Measurements from ENCODE around the gene VAPA. TPM values are rescaled to one million over a fixed set of nuclear protein-coding genes. Genes with fewer than 3 reads are reported as not detected.

VAPA gene
- total RNA-seq, 2 experiments from 2014 or later = 162 to 177 TPM

DNA sequence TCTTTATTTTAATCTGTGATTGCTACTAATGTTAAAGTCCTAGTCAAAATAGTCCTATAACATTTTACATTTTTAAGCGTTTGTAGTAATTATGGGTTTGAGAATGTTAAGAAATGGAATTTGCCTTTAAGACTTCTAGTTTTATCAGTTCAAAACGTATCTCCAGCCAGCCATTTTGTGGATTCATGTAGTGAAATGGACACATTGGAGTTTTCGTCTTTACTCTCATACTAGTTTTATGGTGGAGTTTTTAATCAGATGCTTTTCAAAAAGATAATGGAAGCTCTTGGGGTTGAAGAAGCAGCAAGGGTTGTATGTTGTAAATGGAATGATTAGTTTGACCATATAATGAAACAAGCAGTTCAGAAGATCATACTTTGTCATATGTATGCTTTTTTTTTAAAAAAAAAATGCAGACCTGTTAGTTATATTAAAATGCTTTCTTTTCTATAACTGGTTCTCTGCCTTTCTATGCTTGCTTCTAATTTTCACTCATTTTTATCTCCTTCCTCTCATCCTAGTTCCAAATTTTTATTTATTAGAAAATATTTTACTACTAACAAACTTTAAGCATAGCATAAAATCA, 16.6 kb downstream of the VAPA start:
- POLR2A ChIA-PET = no interaction called here

DNA sequence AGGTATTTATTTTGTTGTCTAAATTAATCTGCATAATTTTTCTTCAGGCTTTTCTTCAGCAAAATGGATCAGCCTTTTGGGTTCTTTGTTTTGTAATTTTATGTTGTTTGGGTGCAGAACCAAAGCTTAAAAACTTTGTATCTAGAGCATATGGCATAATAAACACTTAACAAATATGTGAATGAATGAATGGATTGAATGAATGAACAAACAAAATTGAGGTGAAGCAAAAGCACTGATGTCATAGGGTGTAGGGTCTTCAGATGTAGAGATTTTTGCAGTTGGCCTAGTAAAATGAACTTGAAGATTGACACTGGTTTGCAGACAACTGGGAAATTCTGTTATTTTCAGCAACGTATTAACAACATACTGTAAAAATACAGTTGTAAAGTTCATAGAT, 17.3 kb downstream of the VAPA start:
- ATAC-seq (ENCODE audit: poor library complexity) (no peak), DNase-seq (no peak)
- intact Hi-C loops (cut with DNase I, micrococcal nuclease) = no loop called here
- Mint-ChIP-seq H3K36me3 (ENCODE audit: low read depth) (peaks cover 48% of the 10 kb centered on the region), H3K27me3 (no peaks in the 10 kb centered on the region), H3K4me1 (ENCODE audit: low read depth) (peaks cover 64% of the 10 kb centered on the region), H3K4me3 (no peak overlapping the region), H3K27ac (no peak overlapping the region), H3K9me3 (no peaks in the 10 kb centered on the region)
- ChIA-PET CTCF (no interaction called here), POLR2A (no interaction called here)
- no peaks in the 10 kb centered on the region for H3K27me3 ChIP-seq (ENCODE audit: control insufficient read depth in 1 of 2, insufficient read depth in 2 of 2, low read length in 2 of 2)
- no peaks in the 10 kb centered on the region for H3K9me3 ChIP-seq (ENCODE audit: control insufficient read depth in 1 of 2, insufficient read depth in 1 of 2, low read length in 2 of 2)
- no peak overlapping the region for H3K4me3 ChIP-seq (ENCODE audit: low read length)
- H3K4me1 ChIP-seq (ENCODE audit: insufficient read depth, low read length) = peaks cover 5% of the 10 kb centered on the region
- TF ChIP-seq, protein P1, sequence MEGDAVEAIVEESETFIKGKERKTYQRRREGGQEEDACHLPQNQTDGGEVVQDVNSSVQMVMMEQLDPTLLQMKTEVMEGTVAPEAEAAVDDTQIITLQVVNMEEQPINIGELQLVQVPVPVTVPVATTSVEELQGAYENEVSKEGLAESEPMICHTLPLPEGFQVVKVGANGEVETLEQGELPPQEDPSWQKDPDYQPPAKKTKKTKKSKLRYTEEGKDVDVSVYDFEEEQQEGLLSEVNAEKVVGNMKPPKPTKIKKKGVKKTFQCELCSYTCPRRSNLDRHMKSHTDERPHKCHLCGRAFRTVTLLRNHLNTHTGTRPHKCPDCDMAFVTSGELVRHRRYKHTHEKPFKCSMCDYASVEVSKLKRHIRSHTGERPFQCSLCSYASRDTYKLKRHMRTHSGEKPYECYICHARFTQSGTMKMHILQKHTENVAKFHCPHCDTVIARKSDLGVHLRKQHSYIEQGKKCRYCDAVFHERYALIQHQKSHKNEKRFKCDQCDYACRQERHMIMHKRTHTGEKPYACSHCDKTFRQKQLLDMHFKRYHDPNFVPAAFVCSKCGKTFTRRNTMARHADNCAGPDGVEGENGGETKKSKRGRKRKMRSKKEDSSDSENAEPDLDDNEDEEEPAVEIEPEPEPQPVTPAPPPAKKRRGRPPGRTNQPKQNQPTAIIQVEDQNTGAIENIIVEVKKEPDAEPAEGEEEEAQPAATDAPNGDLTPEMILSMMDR (IDR thresholded peaks at IDR 0.05) = no peak
- peaks cover 24% of the 10 kb centered on the region for H3K36me3 ChIP-seq (ENCODE audit: insufficient read depth, low read length)
- H3K27ac ChIP-seq (ENCODE audit: low read depth in 1 of 2, low read length in 2 of 2) = no peak overlapping the region

More for the DNA sequence above, 16.6 kb downstream of the VAPA start:
- Mint-ChIP-seq H3K4me1 (ENCODE audit: low read depth) (peaks cover 71% of the 10 kb centered on the region), H3K36me3 (ENCODE audit: low read depth) (peaks cover 40% of the 10 kb centered on the region), H3K27me3 (no peaks in the 10 kb centered on the region), H3K27ac (no peak overlapping the region), H3K9me3 (no peaks in the 10 kb centered on the region), H3K4me3 (no peak overlapping the region)
- TF ChIP-seq, protein P1 (IDR thresholded peaks at IDR 0.05) = no peak
- peaks cover 5% of the 10 kb centered on the region for H3K4me1 ChIP-seq (ENCODE audit: insufficient read depth, low read length)
- peaks cover 24% of the 10 kb centered on the region for H3K36me3 ChIP-seq (ENCODE audit: insufficient read depth, low read length)
- no peaks in the 10 kb centered on the region for H3K9me3 ChIP-seq (ENCODE audit: control insufficient read depth in 1 of 2, insufficient read depth in 1 of 2, low read length in 2 of 2)
- no peak overlapping the region for H3K27ac ChIP-seq (ENCODE audit: low read depth in 1 of 2, low read length in 2 of 2)
- intact Hi-C loops (cut with DNase I, micrococcal nuclease) = no loop called here
- no peaks in the 10 kb centered on the region for H3K27me3 ChIP-seq (ENCODE audit: control insufficient read depth in 1 of 2, insufficient read depth in 2 of 2, low read length in 2 of 2)
- no peak for ATAC-seq (ENCODE audit: poor library complexity)
- no peak overlapping the region for H3K4me3 ChIP-seq (ENCODE audit: low read length)
- CTCF ChIA-PET = no interaction called here
- no peak for DNase-seq

DNA sequence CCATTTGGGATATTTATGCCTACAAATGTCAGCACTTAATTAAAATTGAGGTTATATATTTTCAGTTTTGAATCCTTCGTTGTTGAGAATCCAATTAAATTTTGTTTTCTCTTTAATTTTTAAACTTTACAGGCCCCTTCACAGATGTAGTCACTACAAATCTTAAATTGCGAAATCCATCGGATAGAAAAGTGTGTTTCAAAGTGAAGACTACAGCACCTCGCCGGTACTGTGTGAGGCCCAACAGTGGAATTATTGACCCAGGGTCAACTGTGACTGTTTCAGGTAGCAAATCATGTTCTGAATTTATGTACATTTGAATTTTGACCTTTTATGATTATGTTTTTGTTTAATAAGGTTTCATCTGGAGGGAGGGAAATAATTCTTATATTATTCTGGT, 17.9 kb downstream of the VAPA start:
- ATAC-seq (ENCODE audit: poor library complexity) (no peak), DNase-seq (no peak)
- Histone ChIP-seq H3K36me3 (ENCODE audit: insufficient read depth, low read length) (peaks cover 28% of the 10 kb centered on the region), H3K4me3 (ENCODE audit: low read length) (no peak overlapping the region), H3K4me1 (ENCODE audit: insufficient read depth, low read length) (no peaks in the 10 kb centered on the region), H3K9me3 (ENCODE audit: control insufficient read depth in 1 of 2, insufficient read depth in 1 of 2, low read length in 2 of 2) (no peaks in the 10 kb centered on the region), H3K27ac (ENCODE audit: low read depth in 1 of 2, low read length in 2 of 2) (no peak overlapping the region), H3K27me3 (ENCODE audit: control insufficient read depth in 1 of 2, insufficient read depth in 2 of 2, low read length in 2 of 2) (no peaks in the 10 kb centered on the region)
- intact Hi-C loops (cut with DNase I, micrococcal nuclease) = loop anchor here in 1 of 2 experiments (2.0 kb wide), 1 partner anchor 15 kb away; no protein-coding TSS in a partner anchor
- no peaks in the 10 kb centered on the region for H3K27me3 Mint-ChIP-seq
- no peaks in the 10 kb centered on the region for H3K9me3 Mint-ChIP-seq
- ChIA-PET POLR2A (no interaction called here), CTCF (no interaction called here)
- TF ChIP-seq, protein P1 (IDR thresholded peaks at IDR 0.05) = no peak
- peaks cover 59% of the 10 kb centered on the region for H3K4me1 Mint-ChIP-seq (ENCODE audit: low read depth)
- H3K27ac Mint-ChIP-seq = no peak overlapping the region
- H3K36me3 Mint-ChIP-seq (ENCODE audit: low read depth) = peaks cover 53% of the 10 kb centered on the region
- no peak overlapping the region for H3K4me3 Mint-ChIP-seq
